Head of caudate nucleus (tissue), 42 donors: ENCODE results near the gene FCMR.
"Not testable (repeated sequence)": the region's sequence is repeated elsewhere in the genome, so short reads cannot be mapped to it uniquely, and the experiment has no call there.

Experiments
- DNase-seq, 42 donors: peaks; one replicate each; pipeline versions ENCODE4 v3.0.0 to v3.0.0-alpha.2; 2020 to 2021; ENCODE audit warnings: mixed read lengths in 7 of 42
- intact Hi-C: fragments of 100-400 bp; cut with DNase I; formaldehyde crosslinking; loops from one replicate; pipeline ENCODE4 v1.15.0; 2022

Gene FCMR

DNA sequence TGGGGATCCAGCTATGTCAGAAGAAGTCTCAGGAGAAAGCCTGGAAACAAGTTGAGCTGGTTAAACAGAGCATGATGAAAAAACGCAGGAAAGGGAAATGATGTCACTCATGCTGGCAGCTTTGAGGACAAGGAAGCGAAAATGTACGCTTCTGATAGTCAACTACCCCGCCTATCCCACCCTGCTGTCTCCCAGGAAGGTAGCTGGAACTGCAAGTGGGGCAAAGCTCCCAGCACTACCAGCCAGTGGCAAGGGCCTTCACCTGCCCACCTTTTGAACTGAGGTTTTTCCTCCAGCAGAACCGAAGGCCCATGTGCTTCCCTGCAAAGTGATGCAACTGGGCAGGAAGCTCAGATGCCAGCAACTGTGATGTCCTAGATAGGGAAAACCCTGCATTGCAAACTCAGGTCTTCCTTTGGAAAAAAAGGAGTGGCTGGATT is 62.6 kb downstream of the FCMR start:
- peak in 7 of 42 donors; percentile 2 to 38 (median 7) for DNase-seq
- intact Hi-C loops: no loop called here

DNA sequence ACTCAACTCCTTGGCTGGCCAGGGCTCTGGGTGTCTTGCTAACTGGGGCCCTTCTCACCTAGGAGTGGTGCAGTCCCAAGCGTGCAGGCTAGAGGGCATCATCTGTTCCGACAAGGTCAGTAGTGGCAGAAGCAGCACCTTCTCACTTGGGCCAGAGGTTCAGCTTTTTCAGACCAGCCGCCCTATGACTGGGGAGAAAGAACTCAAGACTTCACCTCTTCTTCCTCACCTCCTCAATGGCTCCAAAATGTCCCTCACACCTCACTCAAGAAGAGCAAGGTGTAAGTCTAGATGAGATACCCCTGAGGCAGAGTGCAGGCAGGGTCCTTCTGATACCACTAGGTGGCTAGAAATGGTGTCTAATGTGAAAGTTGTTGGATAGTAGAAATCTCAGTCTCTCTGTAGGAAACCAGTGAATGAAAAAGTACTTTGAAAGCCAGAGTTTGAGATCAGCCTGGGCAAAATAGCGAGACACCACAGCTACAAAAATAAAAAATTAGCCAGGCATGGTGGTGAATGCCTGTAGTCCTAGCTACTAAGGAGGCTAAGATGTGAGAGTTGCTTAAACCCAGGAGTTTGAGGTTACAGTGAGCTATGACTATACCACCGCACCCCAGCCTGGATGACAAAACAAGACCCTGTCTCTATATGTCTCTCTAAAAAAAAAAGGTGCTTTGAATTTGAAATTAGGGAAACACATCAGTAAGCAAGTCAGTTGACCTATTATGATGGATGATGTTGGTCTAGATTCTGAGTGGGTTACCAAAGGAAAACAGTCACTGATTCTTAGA is 64.9 kb downstream of the FCMR start:
- DNase-seq: peak in 1 of 42 donors; percentile 29
- intact Hi-C loops: no loop called here

DNA sequence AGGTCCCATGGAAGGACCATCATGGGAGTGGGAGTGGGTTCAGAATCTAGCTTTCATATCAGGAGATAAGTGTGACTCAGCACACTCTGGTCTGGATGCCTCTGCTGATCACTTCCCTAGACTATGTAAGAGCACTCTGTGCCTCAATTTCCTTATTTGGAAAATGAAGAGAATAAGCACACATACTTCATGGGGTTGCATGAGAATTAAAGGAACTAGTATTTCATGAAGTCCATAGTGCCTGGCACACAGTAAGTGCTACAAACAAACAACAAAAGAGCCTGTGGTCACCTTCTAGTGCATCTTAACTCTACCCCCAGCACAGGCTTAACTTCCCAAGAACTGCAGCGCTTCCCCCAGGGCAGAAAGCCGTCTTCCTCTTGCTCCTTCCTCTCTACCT is 65.9 kb downstream of the FCMR start:
- DNase-seq: peak in 1 of 42 donors; percentile 2
- intact Hi-C loops: no loop called here

DNA sequence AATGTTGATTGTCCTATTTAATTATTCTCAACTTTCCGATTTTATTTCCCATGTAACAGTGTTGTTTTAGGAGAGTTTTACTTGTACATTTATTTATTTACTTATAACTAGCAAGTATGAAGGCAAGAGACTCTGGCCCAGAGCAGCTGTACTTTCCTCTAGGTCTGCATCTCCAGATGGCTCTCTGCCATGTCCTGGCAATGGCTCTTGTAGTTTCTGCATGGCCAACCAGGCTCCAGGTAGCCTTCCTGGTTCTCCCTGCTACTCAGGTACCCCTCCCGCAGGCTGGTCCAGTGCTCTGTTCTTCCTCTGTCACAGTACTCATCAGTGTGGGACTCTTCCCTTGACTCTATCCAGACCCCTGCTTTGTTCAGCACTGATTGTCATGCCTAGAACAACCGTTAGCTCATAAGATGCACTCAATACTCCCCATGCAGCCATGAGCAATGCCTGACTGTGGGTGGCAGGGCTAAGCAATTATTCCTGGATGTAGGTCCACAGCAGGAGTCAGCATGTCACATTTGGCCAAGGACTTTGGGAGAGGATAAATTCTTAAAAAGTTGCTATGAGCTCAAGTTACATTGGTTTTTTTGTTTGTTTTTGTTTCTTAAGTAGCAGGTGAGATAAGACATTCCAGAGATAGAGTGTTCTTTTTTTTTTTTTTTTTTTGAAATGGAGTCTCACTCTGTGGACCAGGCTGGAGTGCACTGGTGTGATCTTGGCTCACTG is 67.2 kb downstream of the FCMR start:
- intact Hi-C loops: no loop called here
- DNase-seq: peak in 1 of 42 donors; percentile 22

DNA sequence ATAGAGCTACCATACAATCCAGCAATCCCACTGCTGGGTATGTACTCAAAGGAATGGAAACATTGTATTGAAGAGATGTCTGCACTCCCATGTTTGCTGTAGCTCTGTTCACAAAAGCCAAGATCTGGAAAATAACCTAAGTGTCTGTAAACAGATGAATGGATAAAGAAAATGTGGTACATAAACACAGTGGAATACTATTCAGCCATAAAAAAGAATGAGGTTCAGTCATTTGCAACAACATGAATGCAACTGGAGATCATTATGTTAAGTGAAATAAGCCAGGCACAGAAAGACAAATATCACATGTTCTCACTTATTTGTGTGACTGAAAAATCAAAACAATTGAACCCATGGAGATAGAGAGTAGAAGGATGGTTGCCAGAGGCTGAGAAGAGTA is 68.0 kb downstream of the FCMR start:
- DNase-seq: peak in 1 of 42 donors; percentile 1
- intact Hi-C loops: not testable (repeated sequence)
